Measurements from ENCODE around the gene TGM3.

- no peak for TF ChIP-seq CTCF (IDR thresholded peaks at IDR 0.05)
- TF ChIP-seq POLR2A (IDR thresholded peaks at IDR 0.05), result no peak
These were observed 39.8 kb upstream of the TGM3 start for GRCh38 chr20:2255926-2256531.

Measured in lower leg skin (tissue), 3 donors.